Uterus (tissue), 2 donors: ENCODE measurements around the gene SLX1A.
"Not testable (repeated sequence)": the region's sequence is repeated elsewhere in the genome, so short reads cannot be mapped to it uniquely, and the experiment has no call there.

Source experiments
- POLR2A ChIP-seq, 2 donors: fragments of 450-650 bp; IDR thresholded peaks; one replicate each; pipeline ENCODE4 v1.6.1; 2016; ENCODE audit warnings: antibody characterized with exemption in 2 of 2, mild to moderate bottlenecking in 1 of 2, moderate library complexity in 1 of 2
- TF ChIP-seq, protein P1 (sequence below), 4 experiments: fragments of 200-600 bp in 2 of 4; fragments of 450-650 bp in 2 of 4; sonication (generic) in 2 of 4; IDR thresholded peaks; one replicate each; pipeline ENCODE4 v1.5.1; 2016 to 2019; ENCODE audit warnings: antibody characterized with exemption in 4 of 4, mild to moderate bottlenecking in 2 of 4, moderate library complexity in 1 of 4

DNA sequence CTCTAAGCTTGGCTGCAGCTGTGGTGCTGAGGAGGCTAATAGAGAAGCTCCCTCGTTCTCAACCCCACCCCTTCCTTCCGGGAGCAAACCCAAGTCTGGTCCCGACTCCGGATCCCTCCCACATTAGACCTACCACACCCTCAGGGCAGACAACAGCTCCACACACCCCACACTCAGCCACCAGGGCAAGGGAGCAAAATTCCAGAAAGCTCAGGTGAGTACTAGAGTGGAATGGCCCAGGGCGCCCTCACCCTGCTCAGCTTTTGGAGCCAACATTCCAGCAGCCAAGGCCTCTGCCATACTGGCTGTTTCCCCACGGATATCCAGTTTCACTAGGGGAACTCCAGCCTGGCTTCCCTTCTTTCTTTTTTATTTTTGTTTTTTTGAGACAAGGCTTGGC lies 15.4 kb downstream of the SLX1A start:
- TF ChIP-seq, protein P1, sequence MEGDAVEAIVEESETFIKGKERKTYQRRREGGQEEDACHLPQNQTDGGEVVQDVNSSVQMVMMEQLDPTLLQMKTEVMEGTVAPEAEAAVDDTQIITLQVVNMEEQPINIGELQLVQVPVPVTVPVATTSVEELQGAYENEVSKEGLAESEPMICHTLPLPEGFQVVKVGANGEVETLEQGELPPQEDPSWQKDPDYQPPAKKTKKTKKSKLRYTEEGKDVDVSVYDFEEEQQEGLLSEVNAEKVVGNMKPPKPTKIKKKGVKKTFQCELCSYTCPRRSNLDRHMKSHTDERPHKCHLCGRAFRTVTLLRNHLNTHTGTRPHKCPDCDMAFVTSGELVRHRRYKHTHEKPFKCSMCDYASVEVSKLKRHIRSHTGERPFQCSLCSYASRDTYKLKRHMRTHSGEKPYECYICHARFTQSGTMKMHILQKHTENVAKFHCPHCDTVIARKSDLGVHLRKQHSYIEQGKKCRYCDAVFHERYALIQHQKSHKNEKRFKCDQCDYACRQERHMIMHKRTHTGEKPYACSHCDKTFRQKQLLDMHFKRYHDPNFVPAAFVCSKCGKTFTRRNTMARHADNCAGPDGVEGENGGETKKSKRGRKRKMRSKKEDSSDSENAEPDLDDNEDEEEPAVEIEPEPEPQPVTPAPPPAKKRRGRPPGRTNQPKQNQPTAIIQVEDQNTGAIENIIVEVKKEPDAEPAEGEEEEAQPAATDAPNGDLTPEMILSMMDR (IDR thresholded peaks at IDR 0.05): not testable (repeated sequence)
- not testable (repeated sequence) for TF ChIP-seq POLR2A (IDR thresholded peaks at IDR 0.05)
